H1 (cell line): Measurements from ENCODE around the gene SLC28A1. TPM values are rescaled to one million over a fixed set of nuclear protein-coding genes. Genes with fewer than 3 reads are reported as not detected.

ENCODE experiments used
- CTCF ChIA-PET: fragments of 300-600 bp; sonication (Branson Sonifier 250); formaldehyde crosslinking; loops from one replicate; lab custom pipeline; 2021; ENCODE audit not compliant: partially characterized antibody; lab: Charles Lee
- POLR2A ChIA-PET: fragments of 300-600 bp; sonication (Branson Sonifier 250); formaldehyde crosslinking; loops from one replicate; lab custom pipeline; 2021; ENCODE audit warnings: inconsistent platforms; ENCODE audit not compliant: partially characterized antibody; lab: Charles Lee
- DNase-seq, 2 experiments: peaks; one replicate each; pipeline versions ENCODE4 v3.0.0 to v3.0.0-alpha.2; 2010 to 2022; ENCODE audit warnings: low spot score in 2 of 2, low read depth in 1 of 2, mixed read lengths in 1 of 2
- FAIRE-seq: peaks from 2 replicates; lab custom pipeline; 2011; peaks lifted over from hg19 to GRCh38; lab: Jason Lieb, UNC
- H2AFZ ChIP-seq: 2 replicates; pipeline ENCODE4 v1.8.1; 2012; ENCODE audit warnings: low read length, inconsistent platforms
- H2AK5ac ChIP-seq: 2 replicates; pipeline ENCODE4 v1.6.1; 2013; ENCODE audit warnings: low read depth, low read length
- H2BK120ac ChIP-seq: replicated peaks from 2 replicates; pipeline ENCODE3; 2013; ENCODE audit warnings: low read depth, low read length, inconsistent platforms
- H2BK12ac ChIP-seq: 2 replicates; pipeline ENCODE4 v1.6.1; 2013; ENCODE audit warnings: low read depth, low read length
- H2BK15ac ChIP-seq: 2 replicates; pipeline ENCODE4 v1.6.1; 2013; ENCODE audit warnings: low read length
- H2BK20ac ChIP-seq: 2 replicates; pipeline ENCODE4 v1.6.1; 2013; ENCODE audit warnings: low read length
- H2BK5ac ChIP-seq: 2 replicates; pipeline ENCODE4 v1.6.1; 2013; ENCODE audit warnings: low read depth, low read length
- H3K14ac ChIP-seq: 2 replicates; pipeline ENCODE4 v1.6.1; 2013; ENCODE audit warnings: inconsistent platforms; ENCODE audit not compliant: insufficient read length
- H3K18ac ChIP-seq: 2 replicates; pipeline ENCODE4 v1.6.1; 2013; ENCODE audit warnings: low read length; ENCODE audit errors: extremely low read depth
- H3K23ac ChIP-seq: 2 replicates; pipeline ENCODE4 v1.6.1; 2013; ENCODE audit warnings: inconsistent platforms; ENCODE audit not compliant: insufficient read length
- H3K23me2 ChIP-seq: 2 replicates; pipeline ENCODE4 v1.6.1; 2013; ENCODE audit warnings: low read depth, low read length
- H3K27ac ChIP-seq: 2 replicates; pipeline ENCODE4 v1.6.1; 2011; ENCODE audit warnings: low read depth, low read length, inconsistent platforms
- H3K27me3 ChIP-seq, 4 experiments: replicated peaks in 1 of 4; 1 replicate in 1 of 4; 2 replicates in 3 of 4; pipeline versions ENCODE4 v1.6.1 to v1.8.1; 2011 to 2013; ENCODE audit warnings: low read length in 3 of 4, mild to moderate bottlenecking in 3 of 4, inconsistent platforms in 2 of 4, mixed read lengths in 2 of 4, moderate library complexity in 1 of 4; ENCODE audit not compliant: control insufficient read depth in 3 of 4, insufficient read depth in 3 of 4; ENCODE audit errors: extremely low read depth in 1 of 4
- H3K36me3 ChIP-seq, 4 experiments: 2 replicates each; pipeline versions ENCODE4 v1.6.1 to v1.8.1; 2011 to 2013; ENCODE audit warnings: mild to moderate bottlenecking in 4 of 4, low read length in 3 of 4, moderate library complexity in 2 of 4, control low read depth in 1 of 4, inconsistent platforms in 1 of 4; ENCODE audit not compliant: insufficient read depth in 4 of 4, control insufficient read depth in 2 of 4
- H3K4ac ChIP-seq: replicated peaks from 2 replicates; pipeline ENCODE3; 2013; ENCODE audit warnings: low read length, low read depth, mixed read lengths, inconsistent platforms; ENCODE audit not compliant: insufficient read length
- H3K4me1 ChIP-seq, 4 experiments: replicated peaks in 1 of 4; 1 replicate in 1 of 4; 2 replicates in 3 of 4; pipeline versions ENCODE4 v1.6.1 to v1.8.1; 2011 to 2013; ENCODE audit warnings: low read length in 3 of 4, inconsistent platforms in 2 of 4, mixed read lengths in 1 of 4; ENCODE audit not compliant: insufficient read depth in 4 of 4, control insufficient read depth in 3 of 4
- H3K4me2 ChIP-seq, 2 experiments: 2 replicates each; pipeline versions ENCODE4 v1.6.1 to v1.8.1; 2011 to 2013; ENCODE audit warnings: low read depth in 2 of 2, low read length in 2 of 2, control low read depth in 1 of 2, inconsistent platforms in 1 of 2, mild to moderate bottlenecking in 1 of 2; ENCODE audit not compliant: insufficient read depth in 1 of 2
- H3K4me3 ChIP-seq, 4 experiments: fragments of 200-600, 300-600 bp in 1 of 4; sonication (generic), shearing (Covaris generic), sonication (Bioruptor Twin) in 1 of 4; 2 replicates each; pipeline versions ENCODE4 v1.5.1 to v1.8.1; 2011 to 2016; ENCODE audit warnings: low read length in 4 of 4, low read depth in 3 of 4, control low read depth in 2 of 4, inconsistent platforms in 2 of 4, mild to moderate bottlenecking in 2 of 4, mixed read lengths in 1 of 4, moderate library complexity in 1 of 4; ENCODE audit not compliant: insufficient read depth in 2 of 4; ENCODE audit errors: extremely low read depth in 1 of 4
- H3K56ac ChIP-seq: replicated peaks from 2 replicates; pipeline ENCODE3; 2013; ENCODE audit warnings: low read depth, mild to moderate bottlenecking, mixed read lengths, low read length, inconsistent platforms; ENCODE audit not compliant: insufficient read length
- H3K79me1 ChIP-seq: 2 replicates; pipeline ENCODE4 v1.6.1; 2013; ENCODE audit warnings: low read depth, low read length, control low read depth
- H3K79me2 ChIP-seq, 2 experiments: 2 replicates each; pipeline versions ENCODE4 v1.6.1 to v1.8.1; 2012 to 2013; ENCODE audit warnings: low read length in 2 of 2, mild to moderate bottlenecking in 2 of 2, inconsistent platforms in 1 of 2; ENCODE audit not compliant: insufficient read depth in 2 of 2, control insufficient read depth in 1 of 2
- H3K9ac ChIP-seq, 4 experiments: replicated peaks in 1 of 4; 1 replicate in 1 of 4; 2 replicates in 3 of 4; pipeline versions ENCODE4 v1.6.1 to v1.8.1; 2011 to 2013; ENCODE audit warnings: low read depth in 3 of 4, low read length in 3 of 4, control low read depth in 2 of 4, mild to moderate bottlenecking in 2 of 4, moderate library complexity in 2 of 4, inconsistent platforms in 1 of 4; ENCODE audit errors: extremely low read depth in 1 of 4
- H3K9me3 ChIP-seq, 2 experiments: 2 replicates each; pipeline versions ENCODE4 v1.6.1 to v1.8.1; 2012 to 2013; ENCODE audit warnings: mild to moderate bottlenecking in 2 of 2, moderate library complexity in 2 of 2, control low read depth in 1 of 2, inconsistent platforms in 1 of 2, low read depth in 1 of 2, low read length in 1 of 2, mixed read lengths in 1 of 2; ENCODE audit not compliant: insufficient read depth in 2 of 2
- H4K20me1 ChIP-seq, 2 experiments: replicated peaks in 1 of 2; 2 replicates each; pipeline versions ENCODE3 to v1.8.1; 2011 to 2013; ENCODE audit warnings: inconsistent platforms in 2 of 2, low read length in 2 of 2, mild to moderate bottlenecking in 1 of 2; ENCODE audit not compliant: insufficient read depth in 2 of 2, control insufficient read depth in 1 of 2
- H4K5ac ChIP-seq: 2 replicates; pipeline ENCODE4 v1.6.1; 2013; ENCODE audit warnings: low read length, low read depth, mixed read lengths, inconsistent platforms; ENCODE audit not compliant: insufficient read length
- H4K8ac ChIP-seq: 2 replicates; pipeline ENCODE4 v1.8.0; 2013; ENCODE audit warnings: mild to moderate bottlenecking, moderate library complexity, low read length, inconsistent platforms; ENCODE audit not compliant: insufficient read depth; ENCODE audit errors: extremely low read depth
- H4K91ac ChIP-seq: replicated peaks from 2 replicates; pipeline ENCODE3; 2013; ENCODE audit warnings: low read length, mixed read lengths, inconsistent platforms; ENCODE audit not compliant: insufficient read length
- CTBP2 ChIP-seq: IDR thresholded peaks from 2 replicates; pipeline ENCODE4 v1.7.0; 2011; ENCODE audit warnings: borderline replicate concordance, mild to moderate bottlenecking, moderate library complexity, mixed read lengths, low read length; ENCODE audit not compliant: insufficient read depth, insufficient read length
- CTCF ChIP-seq, 3 experiments: IDR thresholded peaks; 1 replicate in 2 of 3; 2 replicates in 1 of 3; pipeline versions ENCODE4 v1.5.1 to v1.6.1; 2011; ENCODE audit warnings: low read length in 3 of 3, mild to moderate bottlenecking in 3 of 3, inconsistent platforms in 2 of 3, low read depth in 1 of 3, moderate library complexity in 1 of 3; ENCODE audit not compliant: insufficient read depth in 1 of 3; ENCODE audit errors: control extremely low read depth in 1 of 3
- EGR1 ChIP-seq: IDR thresholded peaks from 2 replicates; pipeline ENCODE4 v1.6.1; 2011; ENCODE audit warnings: low read depth, low read length, borderline replicate concordance
- EZH2 ChIP-seq: fragments of 200-600 bp; sonication (generic); IDR thresholded peaks from 2 replicates; pipeline ENCODE4 v1.7.1; 2012; ENCODE audit warnings: low read depth, mild to moderate bottlenecking, moderate library complexity, low read length, inconsistent platforms; ENCODE audit not compliant: severe bottlenecking
- RAD21 ChIP-seq, 2 experiments: IDR thresholded peaks in 1 of 2; conservative IDR thresholded peaks in 1 of 2; 2 replicates each; pipeline ENCODE4 v1.6.1; 2011; ENCODE audit warnings: low read depth in 2 of 2, low read length in 2 of 2, improper control_type of control experiment in 1 of 2, inconsistent platforms in 1 of 2, mild to moderate bottlenecking in 1 of 2, moderate library complexity in 1 of 2
- RBBP5 ChIP-seq: IDR thresholded peaks from 2 replicates; pipeline ENCODE4 v1.7.1; 2012; ENCODE audit warnings: low read depth, mild to moderate bottlenecking, inconsistent platforms, low read length, moderate library complexity, borderline replicate concordance
- SIX5 ChIP-seq: IDR thresholded peaks from 2 replicates; pipeline ENCODE4 v1.6.1; 2011; ENCODE audit warnings: mild to moderate bottlenecking, low read depth, low read length
- WGBS, 2 experiments: shearing (Covaris generic) in 1 of 2; methylation state at CpG; one replicate each; pipeline versions ENCODE4 v1.1.6 to v1.1.7; 2013 to 2015; ENCODE audit warnings: low lambda C conversion rate in 2 of 2, mixed read lengths in 2 of 2, inconsistent platforms in 1 of 2, low coverage in 1 of 2, missing lambda C conversion rate in 1 of 2; ENCODE audit not compliant: insufficient replicate concordance in 2 of 2, insufficient coverage in 1 of 2, insufficient read length in 1 of 2; ENCODE audit errors: extremely low coverage in 1 of 2, missing lambda C conversion rate in 1 of 2; 5-methylcytosine and 5-hydroxymethylcytosine counted together
- polyA plus RNA-seq, 7 experiments: library from polyadenylated mRNA; depleted of rRNA in 3 of 7; stranded (reverse) in 5 of 7; unstranded in 2 of 7; fragments of >200 nt in 5 of 7; fragments of 200-250 nt in 2 of 7; gene quantifications; 1 replicate in 5 of 7; 2 replicates in 1 of 7; 4 replicates in 1 of 7; pipeline versions ENCODE4 v1.2.1 to v1.2.3, GENCODE V29; 2011 to 2013; ENCODE audit warnings: missing spikeins in 2 of 7, mixed read lengths in 2 of 7
- total RNA-seq: library from RNA; stranded (reverse); fragmentation: NEBNext Ultra II Directional; extraction: Animal tissue kit (Norgen Biotek cat#: 25700); gene quantifications from 2 replicates; pipeline ENCODE4 v1.2.1, GENCODE V29; 2021

Gene SLC28A1
- total and polyA plus RNA-seq, 2 of the 8 experiments (the other 6 are each of a cell fraction or from before 2014, with no cell fraction given): 0.09 TPM; not detected in 1

DNA sequence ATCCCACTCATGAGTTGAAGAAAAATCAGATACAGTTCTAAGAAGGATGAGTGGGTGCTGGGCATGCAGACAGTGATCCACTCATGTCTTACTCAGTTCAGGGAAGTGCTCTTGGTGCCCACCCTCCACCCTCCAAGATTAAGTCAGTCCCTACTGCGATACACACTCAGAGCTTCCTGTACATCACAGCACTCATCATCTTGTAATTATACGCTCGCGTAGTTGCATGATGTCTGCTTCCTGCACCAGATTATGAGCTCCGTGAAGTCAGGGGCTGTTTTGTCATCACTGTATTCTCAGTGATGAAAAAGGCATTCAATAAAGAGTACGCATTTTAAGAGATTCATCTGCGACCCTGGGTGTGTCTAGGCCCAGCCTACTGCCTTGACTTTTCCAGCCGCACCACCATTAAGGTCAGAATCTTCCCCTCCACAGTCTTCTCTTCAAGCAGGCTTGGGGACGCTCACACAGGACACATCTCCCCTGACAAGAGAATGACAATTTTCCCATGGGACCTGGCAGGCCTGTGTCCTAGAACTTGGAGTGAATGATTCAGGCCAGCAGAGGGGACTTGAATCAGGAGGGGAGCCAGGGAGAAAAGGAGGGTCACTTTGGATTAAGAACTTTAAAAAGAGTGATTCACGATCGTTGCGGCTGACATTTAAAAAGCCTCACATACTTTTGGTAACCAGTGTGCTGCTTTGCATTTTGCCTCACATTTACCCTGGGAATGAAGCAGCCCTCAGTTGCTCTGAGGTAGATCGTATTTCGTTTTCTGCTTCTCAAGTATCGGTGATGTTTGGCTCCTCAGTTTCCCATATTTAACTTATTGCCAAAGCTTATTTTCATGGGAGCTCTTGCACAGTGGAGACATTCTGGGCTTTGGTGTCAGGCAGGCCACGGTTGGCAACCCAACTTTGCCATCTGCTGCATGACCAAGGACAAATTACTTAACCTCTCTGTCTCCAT, 89.3 kb downstream of the SLC28A1 start:
- 91% methylated on average over 16 of the region's 16 CpGs; no CpG with 5 or more reads in 1 of the 2 experiments for WGBS, 2 experiments
- Histone ChIP-seq H2BK20ac (no peak overlapping the region), H3K79me2 (no peaks in the 10 kb centered on the region), H3K9ac (no peak overlapping the region), H4K8ac (no peak overlapping the region), H2AFZ (no peak overlapping the region), H3K27ac (no peak overlapping the region), H3K18ac (no peak overlapping the region), H3K36me3 (no peaks in the 10 kb centered on the region), H3K27me3 (peaks cover 0 to 10% (median 5%) of the 10 kb centered on the region in 4 experiments; a peak in 6 of 7 replicates), H3K23ac (no peak overlapping the region), H4K20me1 (no peaks in the 10 kb centered on the region), H3K4me1 (peaks cover 4 to 11% (median 4%) of the 10 kb centered on the region in 4 experiments), H2BK15ac (no peak overlapping the region), H3K23me2 (no peaks in the 10 kb centered on the region), H2BK5ac (no peak overlapping the region), H4K91ac (no peak overlapping the region), H2AK5ac (no peak overlapping the region), H3K9me3 (no peaks in the 10 kb centered on the region), H3K4ac (no peak overlapping the region), H3K14ac (no peak overlapping the region), H3K4me3 (no peak overlapping the region), H3K56ac (no peak overlapping the region), H2BK120ac (no peak overlapping the region), H3K79me1 (no peaks in the 10 kb centered on the region), H4K5ac (no peak overlapping the region), H2BK12ac (0 out of 2 replicates have a peak overlapping the region, but pooled peaks have one; percentile 12), H3K4me2 (no peak overlapping the region)
- FAIRE-seq: no peak
- CTCF ChIA-PET: interaction anchor here (1.1 to 1.2 kb wide), 3 partner anchors 18 to 73 kb away, joined by 3 to 4 read pairs (median 4); no protein-coding TSS in a partner anchor
- DNase-seq: no peak
- POLR2A ChIA-PET: no interaction called here
- TF ChIP-seq RAD21 (IDR thresholded peaks at IDR 0.05 in 1 of 2, conservative IDR thresholded peaks at IDR 0.05 in 1 of 2; ENCODE audit: low read depth in 2 of 2, low read length in 2 of 2) (no peak), CTCF (IDR thresholded peaks at IDR 0.05; ENCODE audit: control extremely low read depth in 1 of 3, insufficient read depth in 1 of 3, low read depth in 1 of 3, low read length in 3 of 3) (no peak), SIX5 (no peak), CTBP2 (no peak), EGR1 (no peak), EZH2 (no peak), RBBP5 (no peak)
